Fibroblast of mammary gland (primary cell): ENCODE results near the gene GNAI1.

Source experiments
- DNase-seq: peaks from one replicate; pipeline ENCODE4 v3.0.0-alpha.2; 2010; ENCODE audit warnings: low read depth
- H3K4me3 ChIP-seq: 2 replicates; pipeline ENCODE4 v1.5.1; 2011; ENCODE audit warnings: low read depth, mild to moderate bottlenecking, low read length, moderate library complexity; ENCODE audit not compliant: control insufficient read depth
- TF ChIP-seq, protein P1 (sequence below): conservative IDR thresholded peaks from 2 replicates; pipeline ENCODE4 v1.5.1; 2011; ENCODE audit warnings: low read depth, low read length, inconsistent platforms; ENCODE audit not compliant: control insufficient read depth, insufficient read depth

Gene GNAI1

DNA sequence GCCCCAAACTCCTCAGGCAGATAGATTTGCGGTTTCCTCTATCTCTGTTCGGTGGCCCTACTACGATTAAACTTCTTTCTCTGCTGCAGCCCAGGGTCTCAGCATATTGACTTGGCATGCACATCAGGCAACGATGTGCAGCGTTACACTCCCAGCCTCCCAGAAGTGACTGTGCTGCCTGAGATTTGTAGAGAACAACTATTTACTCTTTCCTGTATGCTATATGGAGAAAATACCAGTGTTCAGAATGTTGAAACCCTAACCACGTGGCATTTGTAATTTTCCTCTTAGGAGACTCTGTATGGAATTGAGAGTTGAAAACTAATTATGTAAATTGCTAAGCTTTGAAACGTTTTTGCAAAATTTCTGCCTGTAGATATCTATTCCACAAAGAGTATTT lies 50.9 kb downstream of the GNAI1 start:
- TF ChIP-seq, protein P1, sequence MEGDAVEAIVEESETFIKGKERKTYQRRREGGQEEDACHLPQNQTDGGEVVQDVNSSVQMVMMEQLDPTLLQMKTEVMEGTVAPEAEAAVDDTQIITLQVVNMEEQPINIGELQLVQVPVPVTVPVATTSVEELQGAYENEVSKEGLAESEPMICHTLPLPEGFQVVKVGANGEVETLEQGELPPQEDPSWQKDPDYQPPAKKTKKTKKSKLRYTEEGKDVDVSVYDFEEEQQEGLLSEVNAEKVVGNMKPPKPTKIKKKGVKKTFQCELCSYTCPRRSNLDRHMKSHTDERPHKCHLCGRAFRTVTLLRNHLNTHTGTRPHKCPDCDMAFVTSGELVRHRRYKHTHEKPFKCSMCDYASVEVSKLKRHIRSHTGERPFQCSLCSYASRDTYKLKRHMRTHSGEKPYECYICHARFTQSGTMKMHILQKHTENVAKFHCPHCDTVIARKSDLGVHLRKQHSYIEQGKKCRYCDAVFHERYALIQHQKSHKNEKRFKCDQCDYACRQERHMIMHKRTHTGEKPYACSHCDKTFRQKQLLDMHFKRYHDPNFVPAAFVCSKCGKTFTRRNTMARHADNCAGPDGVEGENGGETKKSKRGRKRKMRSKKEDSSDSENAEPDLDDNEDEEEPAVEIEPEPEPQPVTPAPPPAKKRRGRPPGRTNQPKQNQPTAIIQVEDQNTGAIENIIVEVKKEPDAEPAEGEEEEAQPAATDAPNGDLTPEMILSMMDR = no peak
- no peak overlapping the region for H3K4me3 ChIP-seq
- no peak for DNase-seq

DNA sequence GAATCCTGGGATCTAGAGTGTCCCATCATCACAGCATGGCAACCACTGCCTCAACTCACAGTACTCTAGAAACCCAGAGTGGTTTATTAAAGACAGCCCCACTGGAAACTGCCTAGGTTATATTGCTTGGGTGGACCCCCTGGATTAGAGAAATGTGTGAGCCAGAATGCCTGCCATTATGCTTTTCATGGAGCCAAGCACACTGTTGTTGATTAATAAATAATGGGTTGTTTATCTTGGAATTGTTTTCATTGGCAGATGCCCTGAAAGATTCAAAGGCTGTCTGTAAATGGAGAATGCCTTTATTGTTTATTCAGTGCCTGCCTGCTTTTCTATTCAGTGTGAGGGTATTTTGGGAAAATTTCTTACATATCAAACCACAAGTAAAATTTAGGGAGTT lies 52.1 kb downstream of the GNAI1 start:
- no peak for DNase-seq
- TF ChIP-seq, protein P1 = no peak
- no peak overlapping the region for H3K4me3 ChIP-seq

DNA sequence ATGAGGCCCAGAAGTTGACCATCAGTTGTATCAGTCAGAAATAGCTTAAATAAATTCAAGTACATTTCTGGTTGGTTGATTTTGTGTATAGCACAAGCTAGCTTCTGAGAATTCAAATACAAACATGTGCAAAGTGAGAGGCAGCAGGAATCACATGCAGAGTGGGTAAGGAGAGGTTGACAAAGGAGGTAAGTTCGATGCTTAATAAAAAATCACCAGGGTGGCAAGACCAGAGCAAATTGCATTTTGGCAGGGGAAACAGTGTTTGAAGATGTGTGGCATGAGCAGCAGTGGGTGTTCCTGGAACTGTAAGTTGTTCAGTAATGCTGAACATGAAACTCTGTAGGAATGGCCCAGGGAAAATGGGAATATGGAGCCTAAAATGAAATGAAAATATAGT lies 52.6 kb downstream of the GNAI1 start:
- H3K4me3 ChIP-seq = no peak overlapping the region
- TF ChIP-seq, protein P1 = no peak
- DNase-seq = no peak

DNA sequence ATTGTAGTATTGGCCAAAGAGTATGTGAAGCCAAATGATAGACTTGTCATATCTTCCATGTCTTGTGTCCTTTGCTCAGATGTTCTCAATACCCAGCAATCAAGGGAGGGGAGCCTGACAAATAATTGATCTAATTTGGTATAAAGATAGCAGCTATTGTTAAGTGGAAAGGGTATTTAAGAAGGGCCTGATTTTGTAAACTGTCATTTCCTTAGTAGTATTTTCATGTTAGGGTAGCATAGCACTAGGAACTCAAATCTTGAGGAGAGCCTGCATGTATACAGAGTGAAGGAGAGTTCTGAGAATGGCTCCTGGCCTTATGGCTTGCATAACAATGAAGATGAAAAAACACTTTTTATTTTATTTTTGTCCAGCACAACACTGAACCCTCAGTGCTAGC lies 53.1 kb downstream of the GNAI1 start:
- no peak for DNase-seq
- H3K4me3 ChIP-seq = no peak overlapping the region
- TF ChIP-seq, protein P1 = no peak

DNA sequence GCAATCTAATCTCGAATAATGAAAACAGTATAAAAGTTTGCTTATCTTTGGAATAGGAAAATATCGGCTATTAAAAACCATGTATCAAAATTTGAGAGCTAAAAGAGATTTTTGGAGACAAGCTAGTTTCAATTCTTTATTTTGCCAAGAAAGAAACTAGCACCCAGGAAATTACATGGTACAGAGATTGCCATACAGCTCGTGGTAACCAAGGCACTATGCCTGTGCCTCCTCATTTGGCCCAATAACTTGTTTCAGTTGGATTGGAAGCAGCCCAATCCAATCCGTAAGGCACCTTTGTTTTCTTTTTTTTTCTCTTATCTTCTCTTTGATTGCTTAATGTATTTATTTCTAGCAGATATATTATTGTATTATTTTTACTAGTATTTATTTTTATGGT lies 55.0 kb downstream of the GNAI1 start:
- DNase-seq = no peak
- H3K4me3 ChIP-seq = no peak overlapping the region
- TF ChIP-seq, protein P1 = no peak

DNA sequence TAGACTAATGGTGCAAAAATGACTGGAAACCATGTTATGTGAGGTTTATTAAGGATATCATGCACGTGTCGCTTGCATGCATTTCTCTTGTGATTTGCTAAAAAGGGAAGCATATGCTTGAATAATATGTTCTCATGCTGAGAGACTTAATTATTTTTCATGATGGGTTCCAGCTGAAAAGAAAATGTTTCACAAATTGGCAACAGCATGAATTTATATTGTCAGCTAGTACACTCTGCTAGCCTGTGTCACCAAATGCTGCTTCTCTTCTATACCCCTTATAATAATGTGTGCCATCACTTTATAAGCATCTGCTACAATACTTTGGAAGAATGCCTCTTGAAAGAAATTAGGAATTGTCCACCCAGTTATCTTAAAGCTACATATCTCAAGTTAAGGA lies 63.0 kb downstream of the GNAI1 start:
- TF ChIP-seq, protein P1 = no peak

DNA sequence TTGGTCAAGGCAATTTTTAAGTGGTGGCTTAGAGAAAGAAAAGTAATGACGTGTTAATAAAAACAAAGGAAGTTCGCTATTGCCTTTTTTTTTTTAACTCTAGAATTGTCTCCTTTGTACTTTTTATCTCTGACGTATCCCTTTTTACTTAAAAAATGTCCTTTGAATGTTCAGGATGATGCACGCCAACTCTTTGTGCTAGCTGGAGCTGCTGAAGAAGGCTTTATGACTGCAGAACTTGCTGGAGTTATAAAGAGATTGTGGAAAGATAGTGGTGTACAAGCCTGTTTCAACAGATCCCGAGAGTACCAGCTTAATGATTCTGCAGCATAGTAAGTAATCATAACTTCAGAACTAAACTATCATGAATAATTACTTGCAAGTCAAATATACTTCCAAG lies 64.4 kb downstream of the GNAI1 start:
- no peak for DNase-seq
- TF ChIP-seq, protein P1 = no peak
- no peak overlapping the region for H3K4me3 ChIP-seq

More for the DNA sequence above, 63.0 kb downstream of the GNAI1 start:
- no peak overlapping the region for H3K4me3 ChIP-seq
- DNase-seq = no peak
